HCT116 (cell line): ENCODE results near the gene S100A11. TPM values are rescaled to one million over a fixed set of nuclear protein-coding genes. Genes with fewer than 3 reads are reported as not detected.

Source experiments
- CEBPB ChIP-seq: IDR thresholded peaks from 2 replicates; pipeline ENCODE4 v1.6.1; 2012; ENCODE audit warnings: low read depth
- ELF1 ChIP-seq: IDR thresholded peaks from 2 replicates; pipeline ENCODE4 v1.6.1; 2012; ENCODE audit warnings: low read depth, borderline replicate concordance
- EZH2 ChIP-seq: fragments of 200-600 bp; sonication (generic); IDR thresholded peaks from 2 replicates; pipeline ENCODE4 v1.6.1; 2017; ENCODE audit warnings: antibody characterized with exemption, mixed run types
- MAX ChIP-seq: IDR thresholded peaks from 2 replicates; pipeline ENCODE4 v1.6.1; 2012
- POLR2AphosphoS5 ChIP-seq: IDR thresholded peaks from 2 replicates; pipeline ENCODE4 v1.6.1; 2011; ENCODE audit warnings: mild to moderate bottlenecking, low read depth, low read length, moderate library complexity
- RAD21 ChIP-seq: IDR thresholded peaks from 2 replicates; pipeline ENCODE4 v1.6.1; 2012; ENCODE audit warnings: low read depth, mild to moderate bottlenecking
- REST ChIP-seq: IDR thresholded peaks from 2 replicates; pipeline ENCODE4 v1.6.1; 2012; ENCODE audit warnings: low read depth
- TCF7L2 ChIP-seq: IDR thresholded peaks from 2 replicates; pipeline ENCODE4 v1.7.0; 2011; ENCODE audit warnings: borderline replicate concordance, inconsistent platforms; ENCODE audit not compliant: insufficient read depth, insufficient read length; ENCODE audit errors: extremely low read depth
- YY1 ChIP-seq: IDR thresholded peaks from 2 replicates; pipeline ENCODE4 v1.6.1; 2011; ENCODE audit warnings: low read length, low read depth, moderate library complexity, mild to moderate bottlenecking; ENCODE audit not compliant: insufficient replicate concordance; ENCODE audit errors: extremely low read depth
- ZFX ChIP-seq: fragments of 450-650 bp; IDR thresholded peaks from 2 replicates; pipeline ENCODE4 v1.6.1; 2017
- total RNA-seq: library from RNA; stranded (reverse); gene quantifications from one replicate; pipeline ENCODE4 v1.2.1, GENCODE V29; 2021; ENCODE audit not compliant: unreplicated experiment

The S100A11 gene
- total RNA-seq, 1 experiment from 2014 or later, result 229 TPM

DNA sequence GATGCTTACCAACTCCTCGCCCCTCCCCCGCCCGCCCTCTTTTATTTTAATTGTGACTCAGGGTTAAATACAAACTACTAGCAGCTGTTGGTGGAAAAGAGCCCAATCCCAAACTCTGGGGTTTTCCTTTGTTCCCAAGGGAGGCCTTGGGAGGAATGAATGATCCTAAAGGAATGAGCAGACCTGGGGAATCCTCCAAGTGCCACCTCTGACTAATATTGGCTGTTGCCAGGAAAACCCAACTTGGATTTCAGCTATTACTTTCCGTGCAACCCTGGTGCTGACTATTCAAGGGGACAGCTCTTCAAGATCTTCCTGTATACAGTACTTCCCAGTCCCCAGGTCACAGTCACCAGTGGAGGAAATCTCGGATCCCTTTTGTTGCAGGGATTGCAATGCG is 41.8 kb downstream of the S100A11 start (continued):
- no peak for TF ChIP-seq REST
- TF ChIP-seq CEBPB, result peak; percentile 33; the same call in 1 of the 2 replicates
- TF ChIP-seq TCF7L2, result no peak
- TF ChIP-seq MAX, result 0 out of 2 replicates have a peak, but pooled peaks have one; percentile 14
- no peak for TF ChIP-seq YY1
- no peak for TF ChIP-seq EZH2
- TF ChIP-seq POLR2AphosphoS5, result peak; percentile 48
- TF ChIP-seq ELF1, result no peak
- TF ChIP-seq ZFX, result no peak
- TF ChIP-seq RAD21, result no peak
